ENCODE measurements around the gene DENND2A.

Gene DENND2A

GRCh38 chr7:140489026-140489359 lies 151.6 kb downstream of the DENND2A start:
- DNase-seq = no peak

DNA sequence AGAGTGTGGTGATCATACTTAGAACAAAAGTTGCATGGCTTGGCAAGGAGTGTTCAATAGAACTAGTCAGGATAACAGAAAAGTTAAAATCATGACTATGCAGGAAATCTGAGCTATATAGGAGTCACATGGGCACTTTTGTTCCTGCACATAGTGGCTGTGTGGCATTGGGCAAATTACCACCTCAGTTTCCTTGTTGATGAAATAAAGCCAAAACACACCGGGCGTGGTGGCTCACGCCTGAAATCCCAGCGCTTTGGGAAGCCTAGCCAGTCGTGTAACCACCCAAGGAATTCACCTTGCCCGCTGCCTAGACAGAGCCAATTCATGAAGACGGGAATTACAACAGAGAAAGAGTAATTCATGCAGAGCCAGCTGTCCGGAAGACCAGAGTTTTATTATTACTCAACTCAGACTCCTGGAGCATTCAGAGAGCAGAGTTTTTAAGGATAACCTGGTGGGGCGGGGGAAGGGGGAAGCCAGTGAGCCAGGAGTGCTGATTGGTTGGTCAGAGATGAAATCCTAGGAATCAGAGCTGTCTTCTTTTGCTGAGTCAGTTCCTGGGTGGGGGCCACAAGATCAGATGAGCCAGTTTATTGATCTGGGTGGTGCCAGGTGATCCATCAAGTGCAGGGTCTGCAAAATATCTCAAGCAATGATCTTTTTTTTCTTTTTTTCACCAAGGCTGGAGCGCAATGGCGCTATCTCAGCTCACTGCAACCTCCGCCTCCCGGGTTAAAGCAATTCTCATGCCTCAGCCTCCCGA lies 154.9 kb downstream of the DENND2A start:
- DNase-seq = no peak

- no peak for DNase-seq
Measured at GRCh38 chr7:140484951-140485499, 155.6 kb downstream of the DENND2A start.

GRCh38 chr7:140484479-140484878 lies 156.1 kb downstream of the DENND2A start:
- no peak for DNase-seq

DNA sequence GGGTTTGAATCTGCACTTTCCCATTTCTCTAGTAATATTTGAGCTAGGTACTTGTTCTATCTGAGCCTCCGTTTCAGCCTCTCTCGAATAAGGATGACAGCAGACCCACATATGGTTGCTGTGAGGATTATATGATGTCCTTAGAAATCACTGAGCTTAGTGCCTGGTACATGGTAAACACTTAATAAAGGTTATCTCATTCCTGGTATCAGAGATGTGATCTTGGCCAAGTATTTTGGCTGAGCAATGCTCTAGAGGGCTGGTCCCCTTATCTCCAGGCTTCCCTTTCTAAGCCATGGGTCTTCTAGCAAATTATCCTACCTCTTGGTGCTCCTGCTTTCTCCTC lies 160.9 kb downstream of the DENND2A start:
- DNase-seq = no peak

GRCh38 chr7:140479062-140479738 lies 161.4 kb downstream of the DENND2A start, which contains the start of gene MKRN1:
Gene MKRN1, minus strand, starts transcription at chr7:140479505. Its CDS starts 161 bp downstream, at chr7:140479344.
- peak; percentile 99 for DNase-seq

- peak; percentile 62 to 80 for DNase-seq
Measured at GRCh38 chr7:140478246-140479061, 162.2 kb downstream of the DENND2A start.

- no peak for DNase-seq
Measured at GRCh38 chr7:140476698-140477261, 163.8 kb downstream of the DENND2A start.

GRCh38 chr7:140475747-140476333 lies 164.8 kb downstream of the DENND2A start:
- DNase-seq = peak; percentile 54 to 71
